Ovary (tissue), 9 donors: Measurements from ENCODE around the gene TMOD4. TPM values are rescaled to one million over a fixed set of nuclear protein-coding genes. Genes with fewer than 3 reads are reported as not detected.

Experiments
- DNase-seq, 5 donors: peaks; one replicate each; pipeline ENCODE4 v3.0.0-alpha.2; 2019 to 2020
- H3K27ac ChIP-seq, 2 donors: fragments of 200-600 bp; one replicate each; pipeline versions ENCODE4 v1.5.1 to v1.8.0; 2019 to 2022
- H3K27me3 ChIP-seq: fragments of 200-600 bp; one replicate; pipeline ENCODE4 v1.8.0; 2022
- H3K36me3 ChIP-seq: fragments of 200-600 bp; sonication (generic); one replicate; pipeline ENCODE4 v1.5.1; 2019
- H3K4me1 ChIP-seq: one replicate; pipeline ENCODE4 v1.8.1; 2013; ENCODE audit warnings: mild to moderate bottlenecking, moderate library complexity; ENCODE audit not compliant: insufficient read depth
- H3K4me3 ChIP-seq: fragments of 200-600 bp; sonication (generic); one replicate; pipeline ENCODE4 v1.5.1; 2017
- H3K9me3 ChIP-seq, 2 donors: fragments of 200-600 bp in 1 of 2; sonication (generic) in 1 of 2; one replicate each; pipeline versions ENCODE4 v1.5.1 to v1.8.1; 2013 to 2019; ENCODE audit warnings: mild to moderate bottlenecking in 1 of 2, moderate library complexity in 1 of 2
- CTCF ChIP-seq, 3 donors: fragments of 450-650 bp in 2 of 3; fragments of 200-600 bp in 1 of 3; IDR thresholded peaks; one replicate each; pipeline versions ENCODE4 v1.5.1 to v1.8.0; 2016 to 2022; ENCODE audit warnings: antibody characterized with exemption in 3 of 3, mild to moderate bottlenecking in 1 of 3
- EP300 ChIP-seq: sonication (generic); formaldehyde crosslinking; IDR thresholded peaks from one replicate; pipeline ENCODE4 v1.6.1; 2017; ENCODE audit warnings: antibody characterized with exemption
- POLR2A ChIP-seq: fragments of 450-650 bp; IDR thresholded peaks from one replicate; pipeline ENCODE4 v1.6.1; 2017; ENCODE audit warnings: antibody characterized with exemption, mild to moderate bottlenecking, moderate library complexity
- whole genome bisulfite sequencing, 3 donors: extraction: QIAGEN DNeasy Blood & Tissue Kit in 1 of 3; methylation state at CpG; one replicate each; pipeline versions ENCODE4 v1.1.5 to v1.1.7; 2013 to 2017; 5-methylcytosine and 5-hydroxymethylcytosine counted together
- intact Hi-C, 4 donors: fragments of 100-400 bp; cut with DNase I; formaldehyde crosslinking; loops; one replicate each; pipeline versions ENCODE4 v1.11.0 to v1.15.1; 2022 to 2023
- polyA plus RNA-seq, 2 donors: library from polyadenylated mRNA; stranded (reverse); fragments of 200-250 nt in 1 of 2; fragments of 350-450 nt in 1 of 2; fragmentation: Illumina TruSeq in 1 of 2; extraction: RNeasy Lipid Tissue Mini Kit (QIAGEN cat#74804) in 1 of 2; gene quantifications; one replicate each; pipeline ENCODE4 v1.2.3, GENCODE V29; 2013 to 2014
- total RNA-seq, 7 donors: library from RNA; depleted of rRNA in 2 of 7; stranded (reverse); fragments of >200 nt in 2 of 7; fragmentation: NEBNext Ultra II Directional in 3 of 7; extraction: Animal tissue kit (Norgen Biotek cat#: 25700) in 3 of 7; gene quantifications; one replicate each; pipeline versions ENCODE4 v1.1.0 to v1.2.4, GENCODE V29; 2016 to 2023
- donor health status: DM: no; HTN: no; CAD: no; lungs with moderate emphysema.
- donor health status: DM: no; HTN: no; CAD: no.
- donor health status: Bipolar disorder and iron deficiency.
- donor health status: DM: yes; HTN: yes; CAD: no.
- donor health status: DM: no; HTN: no; CAD: no.
- donor health status: DM: yes; HTN: yes; CAD: no.

TMOD4 gene
- total and polyA plus RNA-seq, 9 donors: 0.15 to 1.4 (median 0.72) TPM; not detected in 3

DNA sequence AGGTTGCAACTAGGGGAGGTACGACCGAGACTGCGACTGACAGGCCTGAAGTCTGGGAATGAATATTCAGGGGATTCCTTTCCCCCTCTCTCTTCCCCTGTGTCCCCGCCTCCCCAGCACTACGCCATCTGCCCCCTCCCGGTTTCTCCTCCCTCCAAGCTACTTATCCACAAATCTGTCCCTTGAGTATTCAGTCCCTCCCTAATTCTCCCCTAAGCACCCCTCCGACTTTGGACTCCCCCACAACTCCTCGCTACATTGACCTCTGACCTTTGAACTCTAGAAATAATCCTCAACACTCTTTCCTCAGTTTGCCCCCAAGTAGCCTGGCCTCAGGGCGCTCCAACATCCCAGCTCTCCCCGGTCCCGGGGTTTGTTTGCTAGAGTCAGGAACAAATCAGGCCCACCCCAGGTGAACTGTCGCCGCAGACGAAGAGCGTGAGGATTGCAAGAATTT, 10.5 kb downstream of the TMOD4 start:
- 1 to 3% (median 2%) methylated on average over 15 of the region's 15 CpGs for WGBS, 3 donors
- peak overlapping the region; percentile 64 for H3K4me3 ChIP-seq
- DNase-seq: peak in 4 of 5 donors; percentile 69 to 73 (median 71)
- H3K36me3 ChIP-seq: no peaks in the 10 kb centered on the region
- peak overlapping the region; percentile 83 to 87 for H3K27ac ChIP-seq
- H3K4me1 ChIP-seq: peaks cover 7% of the 10 kb centered on the region
- H3K9me3 ChIP-seq: no peaks in the 10 kb centered on the region
- H3K27me3 ChIP-seq: no peaks in the 10 kb centered on the region
- TF ChIP-seq POLR2A (no peak), CTCF (IDR thresholded peaks at IDR 0.05) (no peak), EP300 (no peak)
- intact Hi-C loops: no loop called here

DNA sequence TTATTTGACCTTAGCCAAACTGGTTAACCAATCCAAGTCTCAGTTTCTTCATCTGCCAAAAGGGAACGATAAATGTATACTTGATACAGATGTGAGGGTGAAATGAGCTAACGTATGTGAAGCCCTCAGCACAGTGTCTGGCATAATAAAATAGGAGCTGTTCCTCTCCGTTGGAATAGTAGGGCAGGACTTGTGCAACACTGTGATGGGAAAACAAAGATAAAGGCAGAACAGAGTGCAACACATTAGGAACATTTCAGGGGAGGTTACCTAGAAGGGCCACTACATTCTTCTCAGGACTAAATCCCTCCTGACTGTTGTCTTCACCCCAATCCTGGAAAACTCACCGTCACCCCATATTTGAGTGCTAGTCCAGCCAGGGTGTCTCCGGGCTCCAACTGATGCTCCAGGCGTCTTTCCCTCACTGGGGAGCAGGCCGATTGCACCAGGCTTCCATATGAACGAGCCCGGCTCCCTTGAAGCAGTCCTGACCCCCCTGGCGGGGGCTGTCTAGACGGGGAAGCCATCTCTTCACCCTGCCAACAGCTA, 11.0 kb downstream of the TMOD4 start:
- TF ChIP-seq CTCF (IDR thresholded peaks at IDR 0.05) (no peak), EP300 (no peak), POLR2A (peak; percentile 35)
- Histone ChIP-seq H3K4me3 (peak overlapping the region; percentile 64), H3K36me3 (no peaks in the 10 kb centered on the region), H3K27ac (peak overlapping the region; percentile 83 to 87), H3K27me3 (no peaks in the 10 kb centered on the region), H3K9me3 (no peaks in the 10 kb centered on the region), H3K4me1 (peaks cover 7% of the 10 kb centered on the region)
- 4 to 6% (median 5%) methylated on average over 11 of the region's 11 CpGs for WGBS, 3 donors
- intact Hi-C loops: no loop called here
- peak in 3 of 5 donors; percentile 43 to 63 (median 61) for DNase-seq

DNA sequence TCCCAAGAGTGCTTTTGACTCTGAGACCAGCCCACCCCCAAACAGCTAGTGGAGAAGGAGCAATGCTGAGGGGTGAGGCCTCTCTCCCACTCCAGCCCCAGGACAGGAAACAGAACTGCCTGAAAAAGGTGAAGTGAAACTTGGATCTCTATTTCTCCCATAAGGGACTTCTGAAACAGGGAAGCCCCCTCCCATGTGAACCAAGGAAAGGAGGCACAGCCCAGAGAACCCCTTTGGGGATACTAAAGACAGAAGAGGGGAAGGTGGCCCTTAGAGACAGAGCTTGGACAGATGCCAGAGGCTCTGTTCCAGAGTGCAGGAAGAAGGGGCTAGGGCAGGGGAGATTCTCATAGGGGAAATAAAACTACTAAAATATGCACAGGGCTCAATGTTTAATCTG, 16.4 kb downstream of the TMOD4 start:
- no peaks in the 10 kb centered on the region for H3K36me3 ChIP-seq
- no peak for DNase-seq

DNA sequence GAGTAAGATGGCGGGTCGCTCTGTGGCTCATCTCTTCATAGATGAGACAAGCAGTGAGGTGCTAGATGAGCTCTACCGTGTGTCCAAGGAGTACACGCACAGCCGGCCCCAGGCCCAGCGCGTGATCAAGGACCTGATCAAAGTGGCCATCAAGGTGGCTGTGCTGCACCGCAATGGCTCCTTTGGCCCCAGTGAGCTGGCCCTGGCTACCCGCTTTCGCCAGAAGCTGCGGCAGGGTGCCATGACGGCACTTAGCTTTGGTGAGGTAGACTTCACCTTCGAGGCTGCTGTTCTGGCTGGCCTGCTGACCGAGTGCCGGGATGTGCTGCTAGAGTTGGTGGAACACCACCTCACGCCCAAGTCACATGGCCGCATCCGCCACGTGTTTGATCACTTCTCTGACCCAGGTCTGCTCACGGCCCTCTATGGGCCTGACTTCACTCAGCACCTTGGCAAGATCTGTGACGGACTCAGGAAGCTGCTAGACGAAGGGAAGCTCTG, 17.0 kb downstream of the TMOD4 start:
- H3K27me3 ChIP-seq: no peaks in the 10 kb centered on the region
- H3K9me3 ChIP-seq: no peaks in the 10 kb centered on the region
- no peaks in the 10 kb centered on the region for H3K36me3 ChIP-seq
- H3K4me3 ChIP-seq: no peak overlapping the region
- WGBS, 3 donors: 80 to 83% (median 83%) methylated on average over 22 of the region's 22 CpGs
- DNase-seq: no peak
- H3K27ac ChIP-seq: no peak overlapping the region
- TF ChIP-seq CTCF (IDR thresholded peaks at IDR 0.05): no peak
- intact Hi-C loops: loop anchor here in 3 of 4 donors (5.0 to 10.0 kb wide), 4 partner anchors 56 to 136 kb away; no protein-coding TSS in a partner anchor
- H3K4me1 ChIP-seq: peaks cover 2% of the 10 kb centered on the region

More for the DNA sequence above, 16.4 kb downstream of the TMOD4 start:
- Histone ChIP-seq H3K27ac (no peak overlapping the region), H3K27me3 (no peaks in the 10 kb centered on the region), H3K4me3 (no peak overlapping the region), H3K9me3 (no peaks in the 10 kb centered on the region), H3K4me1 (peaks cover 2% of the 10 kb centered on the region)
- no peak for TF ChIP-seq POLR2A
- no peak for TF ChIP-seq EP300
- TF ChIP-seq CTCF (IDR thresholded peaks at IDR 0.05): no peak
- intact Hi-C loops: loop anchor here in 3 of 4 donors (5.0 to 10.0 kb wide), 4 partner anchors 57 to 137 kb away; no protein-coding TSS in a partner anchor
